Activated T-cell treated with anti-CD3 and anti-CD28 coated beads, Interleukin-2, amount 50 U/mL, for 1 hour (primary cell): Measurements from ENCODE around the gene KCNQ2.

Source experiments
- DNase-seq: peaks from one replicate; pipeline ENCODE4 v3.0.0-alpha.2; 2020

KCNQ2 gene

DNA sequence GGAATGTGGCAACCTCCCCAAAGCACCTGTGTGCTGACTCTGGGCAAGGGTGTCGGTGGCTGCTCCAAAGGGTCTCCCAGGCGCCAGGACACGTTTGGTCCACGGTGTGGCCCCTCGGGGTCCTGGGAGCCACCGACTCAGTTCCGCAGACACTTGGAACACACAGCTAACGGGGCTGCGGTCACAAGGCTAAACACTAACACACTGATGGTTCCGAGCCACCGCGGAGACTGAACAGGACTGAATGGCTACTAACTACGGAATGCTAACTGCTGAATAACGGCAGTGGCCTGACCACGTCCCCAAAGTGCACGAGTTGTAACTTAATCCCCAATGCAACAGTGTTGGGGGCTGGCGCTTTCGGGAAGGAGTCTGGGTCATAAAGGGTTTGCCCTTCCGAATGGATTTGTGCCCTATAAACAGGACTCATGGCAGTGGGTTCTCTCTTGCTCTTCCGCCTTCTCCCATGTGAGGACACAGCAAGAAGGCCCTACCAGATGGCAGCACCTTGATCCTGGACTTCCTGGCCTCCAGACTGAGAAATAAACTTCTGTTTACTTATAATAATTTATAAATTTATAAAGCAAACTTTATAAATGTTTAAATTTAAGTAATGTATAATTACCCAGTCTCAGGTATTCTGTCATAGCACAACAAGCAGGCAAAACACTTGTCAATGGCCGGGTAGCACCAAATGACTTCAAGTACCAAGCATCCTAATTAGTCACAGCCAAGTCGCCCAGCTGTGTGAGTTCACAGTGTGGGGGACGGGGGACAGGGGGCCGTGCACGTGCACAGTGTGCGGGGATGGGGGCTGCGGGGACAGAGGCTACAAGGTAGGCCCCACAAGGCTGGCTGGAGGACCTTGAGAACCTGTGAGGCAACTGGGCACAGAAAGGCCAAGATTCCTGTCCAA lies 28.7 kb upstream of the KCNQ2 start:
- DNase-seq: no peak

DNA sequence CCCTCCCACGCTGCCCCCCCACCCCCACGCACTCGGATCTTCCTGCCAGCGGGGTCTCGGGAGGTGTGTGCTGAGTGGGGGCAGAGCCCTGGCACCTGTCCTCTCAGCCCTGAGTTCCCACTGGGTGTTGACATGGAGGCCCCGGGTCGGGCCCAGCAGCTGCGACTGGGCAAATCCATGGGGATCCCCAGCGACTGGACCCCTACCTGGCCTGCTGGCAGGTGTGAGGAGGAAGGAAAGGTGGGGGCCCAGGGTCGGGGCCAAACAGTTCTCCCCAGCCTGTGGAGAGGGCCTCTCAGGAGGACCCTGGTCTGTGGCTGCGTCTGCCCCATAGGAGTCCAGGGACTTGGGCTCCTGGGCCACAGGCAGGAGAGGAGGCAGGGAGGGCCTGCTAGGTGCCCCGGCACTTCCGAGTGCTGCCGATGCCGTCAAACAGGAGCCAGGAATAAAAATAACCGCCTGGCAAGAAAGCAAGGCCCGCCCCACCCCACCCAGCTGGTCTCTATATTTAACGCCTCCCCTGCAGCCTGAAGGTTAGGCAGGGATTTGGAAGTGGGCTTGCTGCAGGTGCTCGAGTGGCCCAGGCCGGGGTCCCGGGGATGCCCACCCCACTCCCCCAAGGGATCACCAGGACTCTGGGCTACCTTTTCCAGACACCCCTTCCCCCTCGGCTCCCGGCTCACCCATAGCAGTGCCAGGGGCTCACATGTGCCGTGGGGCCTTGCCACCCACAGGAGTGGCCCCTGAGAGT lies 27.9 kb upstream of the KCNQ2 start:
- no peak for DNase-seq

DNA sequence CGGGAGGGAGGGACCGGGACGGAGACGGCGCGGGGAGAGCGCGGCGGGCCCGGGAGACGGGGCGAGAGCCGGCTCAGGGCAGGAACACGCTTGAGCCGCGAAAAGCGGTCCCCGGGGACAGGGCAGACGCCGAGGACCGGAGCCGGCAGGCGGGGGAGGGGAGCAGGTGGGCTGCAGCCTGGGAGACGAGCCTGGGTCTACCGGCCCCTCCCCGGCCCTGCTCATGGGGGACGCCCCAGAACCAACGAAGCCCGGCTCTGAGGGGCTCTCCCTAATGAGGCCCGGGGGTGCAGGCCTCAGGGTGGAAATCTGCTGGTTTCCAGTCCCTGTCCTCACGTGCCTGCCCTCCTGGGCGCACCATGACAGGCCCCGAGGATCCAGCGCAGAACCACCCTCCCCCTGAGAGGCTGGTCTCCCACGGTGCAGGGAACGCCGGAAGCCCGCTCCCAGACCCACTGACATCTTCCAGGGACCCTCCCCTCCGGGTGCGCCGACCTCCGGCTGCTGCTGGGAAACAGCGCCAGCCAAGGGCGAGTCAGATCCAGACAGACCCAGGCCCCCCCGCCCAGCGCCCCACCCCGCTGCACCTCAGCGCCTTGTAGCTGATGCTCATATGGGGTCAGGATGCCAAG lies 27.0 kb upstream of the KCNQ2 start:
- DNase-seq: no peak

GRCh38 chr20:63498960-63499337 lies 26.5 kb upstream of the KCNQ2 start, which contains the start of gene EEF1A2:
Gene EEF1A2, minus strand, starts transcription at chr20:63499083. Its CDS starts 1,320 bp downstream, at chr20:63497763.
- DNase-seq: peak; percentile 68

DNA sequence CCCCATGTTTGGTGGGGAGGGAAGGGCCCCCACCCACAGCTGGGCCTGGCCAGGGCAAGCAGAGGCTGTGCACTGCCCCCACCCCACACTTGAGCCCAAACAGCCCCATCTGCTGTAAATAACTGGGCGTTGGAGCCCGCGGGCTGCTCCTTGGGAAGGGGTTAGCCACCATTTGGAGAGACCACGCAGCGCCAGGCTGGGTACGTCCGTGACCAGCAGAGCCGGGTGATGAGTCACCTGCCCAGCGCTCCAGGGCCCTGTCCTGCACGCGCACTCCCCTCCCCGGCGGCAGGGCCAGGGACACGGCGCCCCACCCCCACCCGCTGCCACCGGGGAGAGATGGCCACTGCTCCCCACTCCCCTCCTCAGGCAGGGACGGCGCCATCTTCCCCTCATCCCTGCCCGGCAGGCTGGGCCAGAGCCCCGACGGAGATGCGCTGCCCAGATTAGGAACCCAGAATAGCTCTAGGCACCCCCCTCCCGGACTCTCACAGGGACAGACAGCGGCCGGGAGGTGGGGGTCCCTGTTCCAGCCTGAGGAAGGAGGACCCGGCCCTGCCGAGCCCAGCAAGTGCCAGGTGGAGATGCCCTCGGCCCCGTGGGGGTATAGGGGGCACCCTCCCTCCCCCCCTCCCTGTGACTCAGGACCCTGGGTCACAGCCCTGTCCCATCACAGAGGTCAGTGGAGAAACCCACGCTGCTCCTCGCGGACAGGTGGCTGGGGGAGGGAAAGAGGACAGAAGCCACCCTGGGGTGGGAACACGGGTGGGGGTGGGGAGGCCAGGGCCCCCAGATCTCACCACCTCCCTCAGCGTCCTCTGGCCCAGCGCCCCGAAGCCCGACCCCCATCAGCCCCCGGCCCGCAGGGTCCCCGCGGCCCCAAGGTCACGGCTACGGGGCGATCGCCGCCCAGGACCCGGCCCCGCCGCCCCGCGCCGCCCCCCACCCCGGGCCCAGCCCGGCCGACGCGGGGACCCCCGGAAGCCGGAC lies 25.8 kb upstream of the KCNQ2 start:
- DNase-seq: no peak

- no peak for DNase-seq
Measured at GRCh38 chr20:63497138-63497945, 24.9 kb upstream of the KCNQ2 start.

- DNase-seq: no peak
Measured at GRCh38 chr20:63496596-63497120, 24.2 kb upstream of the KCNQ2 start.

DNA sequence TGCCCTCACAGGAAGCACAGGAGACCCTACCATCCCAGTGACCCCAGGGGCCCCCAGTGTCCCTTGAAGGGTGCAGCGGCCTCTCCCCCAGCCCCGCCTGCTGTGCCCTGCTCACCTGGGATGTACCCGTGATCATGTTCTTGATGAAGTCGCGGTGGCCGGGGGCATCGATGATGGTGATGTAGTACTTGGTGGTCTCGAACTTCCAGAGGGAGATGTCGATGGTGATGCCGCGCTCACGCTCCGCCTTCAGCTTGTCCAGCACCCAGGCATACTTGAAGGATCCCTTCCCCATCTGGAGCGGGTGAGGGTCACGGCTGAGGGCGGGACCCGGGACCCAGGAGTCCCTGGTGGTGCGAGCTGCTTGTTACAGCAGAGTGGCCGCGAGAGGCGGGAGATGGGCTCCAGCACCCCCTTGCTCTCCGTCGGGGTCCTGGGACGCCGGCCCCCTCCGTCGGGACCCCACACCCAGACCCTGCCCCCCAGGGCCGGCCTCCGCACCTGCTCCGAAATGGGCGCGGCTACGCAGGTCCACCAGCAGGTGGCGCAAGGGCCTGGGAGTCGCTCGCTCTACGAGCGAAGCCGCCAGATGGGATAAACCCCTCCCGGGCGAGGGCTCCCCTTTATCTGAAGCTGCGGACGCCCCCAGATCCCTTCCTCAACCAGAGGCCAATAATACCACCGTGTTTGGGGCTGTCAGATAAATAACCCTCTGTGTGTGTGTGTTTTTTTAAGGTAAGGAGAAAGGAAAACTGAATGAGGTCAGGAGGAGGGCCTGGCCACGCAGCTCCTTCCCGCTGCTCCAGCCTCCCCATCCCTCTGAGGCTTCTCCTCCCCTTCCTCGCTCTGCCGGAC lies 23.5 kb upstream of the KCNQ2 start:
- DNase-seq: peak; percentile 82

DNA sequence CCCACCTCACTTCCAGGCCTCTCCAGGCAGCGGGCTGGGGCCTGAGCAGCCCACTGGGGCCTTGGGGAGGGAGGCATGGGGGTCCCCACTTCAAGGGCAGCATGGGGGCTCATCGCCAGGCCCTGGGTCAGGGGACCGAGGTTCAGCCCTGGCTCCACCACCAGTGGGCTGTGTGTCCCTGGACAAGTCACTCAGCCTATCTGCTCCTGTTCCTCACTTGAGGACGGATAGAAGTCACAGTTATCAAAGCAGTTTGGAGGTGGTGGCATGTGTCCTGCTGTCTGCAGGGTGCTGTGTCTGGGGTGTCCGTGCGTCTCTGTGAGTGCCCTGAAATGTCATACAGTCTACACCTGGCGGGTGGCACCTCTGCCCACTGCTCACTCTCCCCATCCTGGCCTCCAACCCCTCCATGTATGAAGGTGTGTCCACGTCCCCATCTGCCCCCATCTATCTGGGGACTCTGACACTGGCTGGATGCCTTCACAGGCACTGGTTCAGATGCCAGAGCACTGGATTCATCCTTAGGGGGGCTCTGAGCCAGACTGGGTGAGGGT lies 22.8 kb upstream of the KCNQ2 start:
- DNase-seq: no peak

- no peak for DNase-seq
Measured at GRCh38 chr20:63494420-63495166, 22.1 kb upstream of the KCNQ2 start.

DNA sequence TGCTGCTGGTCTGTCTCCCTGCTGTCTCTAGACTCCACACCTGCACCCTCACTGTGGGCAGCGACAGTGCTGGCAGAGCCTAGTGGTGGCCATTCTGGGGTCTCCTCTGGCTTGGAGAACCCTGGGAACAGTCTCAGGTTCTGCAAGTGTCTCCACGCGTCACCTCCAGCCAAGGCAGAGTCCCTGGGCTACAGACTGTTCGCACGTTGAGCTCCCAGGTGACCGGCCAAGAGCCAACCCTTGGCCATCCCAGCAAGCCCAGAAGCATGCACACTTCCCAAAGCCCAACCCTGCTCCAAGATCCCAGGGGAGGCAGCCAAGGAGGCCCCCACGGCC lies 21.6 kb upstream of the KCNQ2 start:
- no peak for DNase-seq

DNA sequence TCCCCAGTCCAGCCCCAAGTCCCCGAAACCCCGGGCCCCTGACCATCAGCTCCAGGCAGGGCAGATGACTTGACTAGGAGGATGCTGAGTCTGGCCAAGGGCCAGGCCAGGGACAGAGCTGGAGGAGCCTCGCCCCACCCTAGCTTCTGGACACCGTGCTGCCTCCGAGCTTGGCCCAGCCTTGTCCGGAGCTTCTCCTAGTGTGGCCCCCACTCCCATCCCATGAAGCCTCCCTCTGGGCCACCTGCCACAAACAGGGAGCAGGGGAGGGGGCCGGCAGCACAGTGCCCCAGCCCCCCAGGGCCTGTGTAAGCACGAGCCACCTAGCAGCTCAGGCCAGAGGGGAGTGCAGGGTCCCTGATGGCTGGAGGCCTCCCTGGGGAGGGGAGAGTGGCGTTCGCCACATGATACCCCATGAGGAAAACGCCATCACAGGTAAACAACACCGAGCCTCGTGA lies 21.1 kb upstream of the KCNQ2 start:
- DNase-seq: no peak

GRCh38 chr20:63492982-63493381 lies 20.5 kb upstream of the KCNQ2 start:
- DNase-seq: no peak

- DNase-seq: no peak
Measured at GRCh38 chr20:63492518-63492917, 20.1 kb upstream of the KCNQ2 start.

DNA sequence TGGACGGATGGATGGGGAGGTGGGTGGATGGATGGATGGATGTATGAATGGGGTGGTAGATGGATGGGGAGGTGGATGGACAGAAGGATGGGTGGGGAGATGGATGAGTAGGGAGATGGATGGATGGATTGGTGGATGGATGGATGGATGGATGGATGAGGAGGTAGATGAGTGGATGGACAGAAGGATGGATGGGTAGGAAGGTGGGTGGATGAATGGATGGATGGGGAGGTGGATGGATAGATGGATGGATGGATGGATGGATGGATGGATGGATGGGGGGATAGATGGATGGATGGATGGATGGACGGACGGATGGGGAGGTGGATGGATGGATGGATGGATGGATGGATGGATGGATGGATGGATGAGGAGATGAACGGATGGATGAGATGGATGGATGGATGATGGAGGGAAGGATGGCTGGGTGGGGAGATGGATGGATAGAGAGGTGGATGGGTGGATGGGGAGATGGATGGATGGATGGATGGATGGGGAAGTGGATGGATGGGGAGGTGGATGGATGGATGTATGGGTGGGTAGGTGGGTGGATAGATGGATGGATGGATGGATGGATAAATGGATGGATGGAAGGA lies 19.3 kb upstream of the KCNQ2 start:
- DNase-seq: no peak

- no peak for DNase-seq
Measured at GRCh38 chr20:63491078-63491477, 18.6 kb upstream of the KCNQ2 start.

- DNase-seq: no peak
Measured at GRCh38 chr20:63490416-63490815, 18.0 kb upstream of the KCNQ2 start.
